ENCODE measurements around the gene STUB1. TPM values are rescaled to one million over a fixed set of nuclear protein-coding genes. Genes with fewer than 3 reads are reported as not detected.

Gene STUB1
- total and polyA plus RNA-seq, 10 of the 15 experiments (the other 5 are each of a cell fraction or from before 2014, with no cell fraction given) = 4.2 to 136 (median 67.1) TPM

DNA sequence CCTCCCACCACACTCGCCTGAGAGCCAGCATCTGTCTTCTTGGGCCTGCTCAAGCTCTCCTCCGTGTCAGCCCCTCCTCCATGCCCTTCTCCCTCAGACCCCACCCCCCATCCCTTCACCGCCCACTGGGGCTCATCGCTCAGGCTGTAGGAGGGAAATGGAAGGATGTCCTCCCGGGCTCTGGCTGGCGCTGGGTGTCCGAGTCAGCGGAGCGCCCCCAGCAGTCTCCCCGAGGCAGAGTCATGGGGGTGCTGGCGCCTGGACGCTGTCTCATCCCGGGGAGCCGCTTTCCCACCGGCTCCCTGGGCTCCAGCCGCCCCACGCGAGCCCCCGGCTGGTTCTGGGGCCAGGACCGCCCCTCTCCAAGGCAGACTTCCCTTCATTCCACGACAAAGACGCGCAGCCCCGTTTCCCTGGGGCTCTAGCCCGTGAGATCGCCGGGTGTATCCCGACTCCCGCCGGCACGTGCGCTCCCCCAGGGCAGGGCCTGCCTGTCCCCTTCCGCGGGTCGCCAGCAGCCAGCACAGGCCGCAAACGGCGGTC lies 40.3 kb downstream of the STUB1 start (continued):
- no peak for TF ChIP-seq EP300 (IDR thresholded peaks at IDR 0.05; ENCODE audit: borderline replicate concordance in 1 of 2, control insufficient read depth in 1 of 2, low read depth in 2 of 2, low read length in 2 of 2)
- no peak for TF ChIP-seq WRNIP1 (IDR thresholded peaks at IDR 0.05; ENCODE audit: borderline replicate concordance, low read depth, low read length)
- 0 out of 2 replicates have a peak, but pooled peaks have one; percentile 54 for TF ChIP-seq CHD2 (IDR thresholded peaks at IDR 0.05; ENCODE audit: borderline replicate concordance, low read depth, low read length)
- no peak for TF ChIP-seq MXI1 (IDR thresholded peaks at IDR 0.05; ENCODE audit: low read depth, low read length)
- TF ChIP-seq CBX3 (IDR thresholded peaks at IDR 0.05; ENCODE audit: borderline replicate concordance, low read depth) = no peak
- TF ChIP-seq, protein P1, sequence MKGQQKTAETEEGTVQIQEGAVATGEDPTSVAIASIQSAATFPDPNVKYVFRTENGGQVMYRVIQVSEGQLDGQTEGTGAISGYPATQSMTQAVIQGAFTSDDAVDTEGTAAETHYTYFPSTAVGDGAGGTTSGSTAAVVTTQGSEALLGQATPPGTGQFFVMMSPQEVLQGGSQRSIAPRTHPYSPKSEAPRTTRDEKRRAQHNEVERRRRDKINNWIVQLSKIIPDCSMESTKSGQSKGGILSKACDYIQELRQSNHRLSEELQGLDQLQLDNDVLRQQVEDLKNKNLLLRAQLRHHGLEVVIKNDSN (IDR thresholded peaks at IDR 0.05; ENCODE audit: borderline replicate concordance, extremely low read length, insufficient read depth, low read depth, low read length) = no peak
- no peak for TF ChIP-seq BMI1 (IDR thresholded peaks at IDR 0.05; ENCODE audit: borderline replicate concordance)
- 0 out of 2 replicates have a peak, but pooled peaks have one; percentile 18 for TF ChIP-seq ATF7 (IDR thresholded peaks at IDR 0.05; ENCODE audit: low read depth)
- TF ChIP-seq, protein P2, sequence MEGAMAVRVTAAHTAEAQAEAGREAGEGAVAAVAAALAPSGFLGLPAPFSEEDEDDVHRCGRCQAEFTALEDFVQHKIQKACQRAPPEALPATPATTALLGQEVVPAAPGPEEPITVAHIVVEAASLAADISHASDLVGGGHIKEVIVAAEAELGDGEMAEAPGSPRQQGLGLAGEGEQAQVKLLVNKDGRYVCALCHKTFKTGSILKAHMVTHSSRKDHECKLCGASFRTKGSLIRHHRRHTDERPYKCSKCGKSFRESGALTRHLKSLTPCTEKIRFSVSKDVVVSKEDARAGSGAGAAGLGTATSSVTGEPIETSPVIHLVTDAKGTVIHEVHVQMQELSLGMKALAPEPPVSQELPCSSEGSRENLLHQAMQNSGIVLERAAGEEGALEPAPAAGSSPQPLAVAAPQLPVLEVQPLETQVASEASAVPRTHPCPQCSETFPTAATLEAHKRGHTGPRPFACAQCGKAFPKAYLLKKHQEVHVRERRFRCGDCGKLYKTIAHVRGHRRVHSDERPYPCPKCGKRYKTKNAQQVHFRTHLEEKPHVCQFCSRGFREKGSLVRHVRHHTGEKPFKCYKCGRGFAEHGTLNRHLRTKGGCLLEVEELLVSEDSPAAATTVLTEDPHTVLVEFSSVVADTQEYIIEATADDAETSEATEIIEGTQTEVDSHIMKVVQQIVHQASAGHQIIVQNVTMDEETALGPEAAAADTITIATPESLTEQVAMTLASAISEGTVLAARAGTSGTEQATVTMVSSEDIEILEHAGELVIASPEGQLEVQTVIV (IDR thresholded peaks at IDR 0.05; ENCODE audit: borderline replicate concordance, partially characterized antibody) = no peak
- TF ChIP-seq CEBPB (IDR thresholded peaks at IDR 0.05; ENCODE audit: borderline replicate concordance in 1 of 2, low read depth in 2 of 2, low read length in 2 of 2) = no peak
- no peak for TF ChIP-seq SPI1 (IDR thresholded peaks at IDR 0.05; ENCODE audit: borderline replicate concordance, insufficient read depth, low read depth, low read length)
- TF ChIP-seq IRF4 (IDR thresholded peaks at IDR 0.05; ENCODE audit: low read depth, low read length) = no peak
- TF ChIP-seq, protein P3, sequence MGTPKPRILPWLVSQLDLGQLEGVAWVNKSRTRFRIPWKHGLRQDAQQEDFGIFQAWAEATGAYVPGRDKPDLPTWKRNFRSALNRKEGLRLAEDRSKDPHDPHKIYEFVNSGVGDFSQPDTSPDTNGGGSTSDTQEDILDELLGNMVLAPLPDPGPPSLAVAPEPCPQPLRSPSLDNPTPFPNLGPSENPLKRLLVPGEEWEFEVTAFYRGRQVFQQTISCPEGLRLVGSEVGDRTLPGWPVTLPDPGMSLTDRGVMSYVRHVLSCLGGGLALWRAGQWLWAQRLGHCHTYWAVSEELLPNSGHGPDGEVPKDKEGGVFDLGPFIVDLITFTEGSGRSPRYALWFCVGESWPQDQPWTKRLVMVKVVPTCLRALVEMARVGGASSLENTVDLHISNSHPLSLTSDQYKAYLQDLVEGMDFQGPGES (IDR thresholded peaks at IDR 0.05) = no peak
- TF ChIP-seq, protein P4, sequence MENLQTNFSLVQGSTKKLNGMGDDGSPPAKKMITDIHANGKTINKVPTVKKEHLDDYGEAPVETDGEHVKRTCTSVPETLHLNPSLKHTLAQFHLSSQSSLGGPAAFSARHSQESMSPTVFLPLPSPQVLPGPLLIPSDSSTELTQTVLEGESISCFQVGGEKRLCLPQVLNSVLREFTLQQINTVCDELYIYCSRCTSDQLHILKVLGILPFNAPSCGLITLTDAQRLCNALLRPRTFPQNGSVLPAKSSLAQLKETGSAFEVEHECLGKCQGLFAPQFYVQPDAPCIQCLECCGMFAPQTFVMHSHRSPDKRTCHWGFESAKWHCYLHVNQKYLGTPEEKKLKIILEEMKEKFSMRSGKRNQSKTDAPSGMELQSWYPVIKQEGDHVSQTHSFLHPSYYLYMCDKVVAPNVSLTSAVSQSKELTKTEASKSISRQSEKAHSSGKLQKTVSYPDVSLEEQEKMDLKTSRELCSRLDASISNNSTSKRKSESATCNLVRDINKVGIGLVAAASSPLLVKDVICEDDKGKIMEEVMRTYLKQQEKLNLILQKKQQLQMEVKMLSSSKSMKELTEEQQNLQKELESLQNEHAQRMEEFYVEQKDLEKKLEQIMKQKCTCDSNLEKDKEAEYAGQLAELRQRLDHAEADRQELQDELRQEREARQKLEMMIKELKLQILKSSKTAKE (IDR thresholded peaks at IDR 0.05; ENCODE audit: low read depth, poor library complexity, severe bottlenecking) = no peak
- no peak for TF ChIP-seq ESRRA (IDR thresholded peaks at IDR 0.05; ENCODE audit: low read length)
- TF ChIP-seq FOXM1 (IDR thresholded peaks at IDR 0.05; ENCODE audit: low read depth, low read length) = no peak
- no peak for TF ChIP-seq SMC3 (IDR thresholded peaks at IDR 0.05; ENCODE audit: borderline replicate concordance, low read length)
- 0 out of 3 replicates have a peak, but pooled peaks have one; percentile 18 for TF ChIP-seq POU2F2 (IDR thresholded peaks at IDR 0.05; ENCODE audit: borderline replicate concordance, low read depth, low read length)
- TF ChIP-seq MEF2A (IDR thresholded peaks at IDR 0.05; ENCODE audit: insufficient read depth, low read depth, low read length) = no peak
- TF ChIP-seq MTA2 (IDR thresholded peaks at IDR 0.05; ENCODE audit: low read depth) = no peak
- no peak for TF ChIP-seq SP1 (IDR thresholded peaks at IDR 0.05; ENCODE audit: low read depth, low read length)
